A549 (cell line): Measurements from ENCODE around the gene COL5A1. TPM values are rescaled to one million over a fixed set of nuclear protein-coding genes. Genes with fewer than 3 reads are reported as not detected.

Experiments used
- ATAC-seq, 2 experiments: fragments of 200-7000 bp in 1 of 2; fragments of >200 bp in 1 of 2; cut with Nextera tagmentation in 1 of 2; cut with Tn5 transposase in 1 of 2; 3 replicates each; pipeline versions ENCODE4 v1.8.0 to v1.9.1; 2018 to 2020; ENCODE audit warnings: mild to moderate bottlenecking in 1 of 2, moderate library complexity in 1 of 2
- CTCF ChIA-PET: fragments of 300-600 bp; sonication (Branson Sonifier 250); formaldehyde crosslinking; extraction: SDS; loops from one replicate; lab custom pipeline; 2021; ENCODE audit warnings: antibody characterized with exemption, inconsistent platforms; lab: Yijun Ruan, JAX
- POLR2A ChIA-PET: fragments of 350-600 bp; formaldehyde crosslinking; extraction: SDS; loops from one replicate; lab custom pipeline; 2021; ENCODE audit warnings: antibody characterized with exemption, inconsistent platforms; lab: Yijun Ruan, JAX
- DNase-seq, 2 experiments: peaks; one replicate each; pipeline versions ENCODE4 v3.0.0 to v3.0.0-alpha.2; 2011 to 2016; ENCODE audit warnings: low read depth in 1 of 2, low spot score in 1 of 2
- FAIRE-seq: peaks from 2 replicates; lab custom pipeline; 2011; peaks lifted over from hg19 to GRCh38; lab: Jason Lieb, UNC
- H3K27ac ChIP-seq, 2 experiments: fragments of >200 bp; sonication (Bioruptor Twin); formaldehyde crosslinking; 3 replicates each; pipeline ENCODE4 v1.5.1; 2016 to 2017
- H3K4me1 ChIP-seq: fragments of >200 bp; sonication (Bioruptor Twin); formaldehyde crosslinking; 3 replicates; pipeline ENCODE4 v1.6.1; 2016
- H3K4me2 ChIP-seq: fragments of >200 bp; sonication (Bioruptor Twin); formaldehyde crosslinking; 3 replicates; pipeline ENCODE4 v1.6.1; 2016
- H3K4me3 ChIP-seq: fragments of >200 bp; sonication (Bioruptor Twin); formaldehyde crosslinking; 3 replicates; pipeline ENCODE4 v1.5.1; 2016
- H3K9me3 ChIP-seq: fragments of >200 bp; sonication (Bioruptor Twin); formaldehyde crosslinking; 3 replicates; pipeline ENCODE4 v1.6.1; 2016
- BCL3 ChIP-seq: fragments of >200 bp; sonication (Bioruptor Twin); formaldehyde crosslinking; IDR thresholded peaks from 3 replicates; pipeline ENCODE4 v1.6.1; 2016
- CEBPB ChIP-seq, 2 experiments: fragments of >200 bp in 1 of 2; sonication (Bioruptor Twin) in 1 of 2; formaldehyde crosslinking in 1 of 2; IDR thresholded peaks; 2 replicates each; pipeline ENCODE4 v1.6.1; 2012 to 2016
- CHD2 ChIP-seq: fragments of 150-350 bp; IDR thresholded peaks from 2 replicates; pipeline ENCODE4 v1.6.1; 2014; ENCODE audit warnings: low read length; ENCODE audit not compliant: partially characterized antibody
- CHD4 ChIP-seq: fragments of 200-600 bp; sonication (generic); IDR thresholded peaks from 2 replicates; pipeline ENCODE4 v1.6.1; 2016; ENCODE audit warnings: antibody characterized with exemption, mild to moderate bottlenecking, borderline replicate concordance
- EHF ChIP-seq: fragments of 250-450 bp; sonication (Bioruptor Pico); IDR thresholded peaks from 2 replicates; pipeline ENCODE4 v1.5.0; 2020; ENCODE audit warnings: mild to moderate bottlenecking
- EP300 ChIP-seq, 2 experiments: fragments of >200 bp; sonication (Bioruptor Twin); formaldehyde crosslinking; IDR thresholded peaks; 2 replicates in 1 of 2; 3 replicates in 1 of 2; pipeline ENCODE4 v1.6.1; 2016 to 2017
- FOSL2 ChIP-seq, 2 experiments: fragments of 450-650 bp in 1 of 2; fragments of >200 bp in 1 of 2; sonication (Bioruptor Twin) in 1 of 2; formaldehyde crosslinking; IDR thresholded peaks; 2 replicates each; pipeline versions ENCODE4 v1.5.0 to v1.6.1; 2016 to 2020; ENCODE audit warnings: mild to moderate bottlenecking in 1 of 2, moderate library complexity in 1 of 2
- GATA3 ChIP-seq: IDR thresholded peaks from 2 replicates; pipeline ENCODE4 v1.6.1; 2012; ENCODE audit warnings: borderline replicate concordance
- HDAC2 ChIP-seq: fragments of 200-600 bp; sonication (generic); IDR thresholded peaks from 2 replicates; pipeline ENCODE4 v1.6.1; 2016
- HES2 ChIP-seq: fragments of >200 bp; sonication (Bioruptor Twin); formaldehyde crosslinking; IDR thresholded peaks from 2 replicates; pipeline ENCODE4 v1.6.1; 2016
- HMGXB4 ChIP-seq: fragments of 250-450 bp; sonication (Bioruptor Pico); IDR thresholded peaks from 2 replicates; pipeline ENCODE4 v1.5.0; 2021; ENCODE audit warnings: mild to moderate bottlenecking, moderate library complexity, borderline replicate concordance
- JUN ChIP-seq, 2 experiments: fragments of >200 bp; sonication (Bioruptor Twin); formaldehyde crosslinking; IDR thresholded peaks; 2 replicates in 1 of 2; 3 replicates in 1 of 2; pipeline ENCODE4 v1.6.1; 2016 to 2017
- JUNB ChIP-seq: fragments of >200 bp; sonication (Bioruptor Twin); formaldehyde crosslinking; IDR thresholded peaks from 2 replicates; pipeline ENCODE4 v1.6.1; 2016
- PHF8 ChIP-seq: fragments of 200-600 bp; sonication (generic); IDR thresholded peaks from 2 replicates; pipeline ENCODE4 v1.6.1; 2016; ENCODE audit warnings: low read depth, mild to moderate bottlenecking, antibody characterized with exemption, moderate library complexity, borderline replicate concordance
- POLR2AphosphoS2 ChIP-seq: conservative IDR thresholded peaks from 2 replicates; pipeline ENCODE4 v1.6.1; 2012; ENCODE audit warnings: low read length, improper control_type of control experiment, inconsistent platforms
- RAD21 ChIP-seq, 2 experiments: fragments of >200 bp in 1 of 2; sonication (Bioruptor Twin) in 1 of 2; formaldehyde crosslinking in 1 of 2; IDR thresholded peaks in 1 of 2; conservative IDR thresholded peaks in 1 of 2; 2 replicates in 1 of 2; 3 replicates in 1 of 2; pipeline ENCODE4 v1.6.1; 2012 to 2018; ENCODE audit warnings: inconsistent platforms in 1 of 2
- RCOR1 ChIP-seq: fragments of 150-350 bp; IDR thresholded peaks from 2 replicates; pipeline ENCODE4 v1.6.1; 2014; ENCODE audit warnings: antibody characterized with exemption, low read length, low read depth
- RFX5 ChIP-seq: fragments of 450-650 bp; IDR thresholded peaks from 2 replicates; pipeline ENCODE4 v1.7.1; 2014; ENCODE audit warnings: antibody characterized with exemption, mild to moderate bottlenecking, moderate library complexity
- SMC3 ChIP-seq: fragments of >200 bp; sonication (Bioruptor Twin); formaldehyde crosslinking; IDR thresholded peaks from 3 replicates; pipeline ENCODE4 v1.6.1; 2018; ENCODE audit warnings: inconsistent platforms
- TP53 ChIP-seq: fragments of 250-450 bp; sonication (Bioruptor Pico); IDR thresholded peaks from 2 replicates; pipeline ENCODE4 v1.5.0; 2021; ENCODE audit warnings: mild to moderate bottlenecking, moderate library complexity
- ZC3H11A ChIP-seq: fragments of 450-650 bp; IDR thresholded peaks from 2 replicates; pipeline ENCODE4 v1.6.1; 2014; ENCODE audit warnings: antibody characterized with exemption, mild to moderate bottlenecking
- ZNF302 ChIP-seq: fragments of 250-450 bp; sonication (Bioruptor Pico); IDR thresholded peaks from 2 replicates; pipeline ENCODE4 v1.9.0; 2021; ENCODE audit warnings: inconsistent platforms, mild to moderate bottlenecking, moderate library complexity
- WGBS: methylation state at CpG from one replicate; pipeline ENCODE4 v1.1.6; 2017; ENCODE audit errors: missing lambda C conversion rate; 5-methylcytosine and 5-hydroxymethylcytosine counted together
- polyA plus RNA-seq, 4 experiments: library from polyadenylated mRNA; depleted of rRNA in 3 of 4; stranded (reverse); fragments of >200 nt; fragmentation: RNase III in 1 of 4; extraction: RNeasy Plus Mini Kit Qiagen cat#74134 plus additional on column Dnase treatment in 1 of 4; gene quantifications; 2 replicates in 3 of 4; 3 replicates in 1 of 4; pipeline ENCODE4 v1.2.3, GENCODE V29; 2011 to 2017
- TF ChIP-seq, protein P1 (sequence below): fragments of >200 bp; sonication (Bioruptor Twin); formaldehyde crosslinking; IDR thresholded peaks from 3 replicates; pipeline ENCODE4 v1.5.1; 2016
- TF ChIP-seq, protein P2 (sequence below): fragments of 450-650 bp; IDR thresholded peaks from 2 replicates; pipeline ENCODE4 v1.6.1; 2014; ENCODE audit warnings: antibody characterized with exemption
- TF ChIP-seq, protein P3 (sequence below): IDR thresholded peaks from 2 replicates; pipeline ENCODE4 v1.6.1; 2012

Gene COL5A1
- polyA plus RNA-seq, 2 of the 4 experiments (the other 2 are of a cell fraction): 16.1 to 67.5 TPM

- H3K27ac ChIP-seq: peak overlapping the region; percentile 87 to 88
- no peaks in the 10 kb centered on the region for H3K9me3 ChIP-seq
- H3K4me2 ChIP-seq: peak overlapping the region; percentile 54
- ChIA-PET CTCF (interaction anchor here (1.0 to 2.1 kb wide), 9 partner anchors 10 to 443 kb away, joined by 3 to 8 read pairs (median 4); no protein-coding TSS in a partner anchor), POLR2A (interaction anchor here (1.0 to 1.9 kb wide), 4 partner anchors 17 to 22 kb away, joined by 3 to 10 read pairs (median 4); partner anchors contain the start of gene COL5A1)
- no peak for TF ChIP-seq CEBPB (IDR thresholded peaks at IDR 0.05)
- TF ChIP-seq RFX5: no peak
- TF ChIP-seq CHD2: no peak
- TF ChIP-seq BCL3: no peak
- TF ChIP-seq SMC3: no peak
- no peak for TF ChIP-seq ZC3H11A
- TF ChIP-seq, protein P1, sequence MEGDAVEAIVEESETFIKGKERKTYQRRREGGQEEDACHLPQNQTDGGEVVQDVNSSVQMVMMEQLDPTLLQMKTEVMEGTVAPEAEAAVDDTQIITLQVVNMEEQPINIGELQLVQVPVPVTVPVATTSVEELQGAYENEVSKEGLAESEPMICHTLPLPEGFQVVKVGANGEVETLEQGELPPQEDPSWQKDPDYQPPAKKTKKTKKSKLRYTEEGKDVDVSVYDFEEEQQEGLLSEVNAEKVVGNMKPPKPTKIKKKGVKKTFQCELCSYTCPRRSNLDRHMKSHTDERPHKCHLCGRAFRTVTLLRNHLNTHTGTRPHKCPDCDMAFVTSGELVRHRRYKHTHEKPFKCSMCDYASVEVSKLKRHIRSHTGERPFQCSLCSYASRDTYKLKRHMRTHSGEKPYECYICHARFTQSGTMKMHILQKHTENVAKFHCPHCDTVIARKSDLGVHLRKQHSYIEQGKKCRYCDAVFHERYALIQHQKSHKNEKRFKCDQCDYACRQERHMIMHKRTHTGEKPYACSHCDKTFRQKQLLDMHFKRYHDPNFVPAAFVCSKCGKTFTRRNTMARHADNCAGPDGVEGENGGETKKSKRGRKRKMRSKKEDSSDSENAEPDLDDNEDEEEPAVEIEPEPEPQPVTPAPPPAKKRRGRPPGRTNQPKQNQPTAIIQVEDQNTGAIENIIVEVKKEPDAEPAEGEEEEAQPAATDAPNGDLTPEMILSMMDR: no peak
- TF ChIP-seq, protein P2, sequence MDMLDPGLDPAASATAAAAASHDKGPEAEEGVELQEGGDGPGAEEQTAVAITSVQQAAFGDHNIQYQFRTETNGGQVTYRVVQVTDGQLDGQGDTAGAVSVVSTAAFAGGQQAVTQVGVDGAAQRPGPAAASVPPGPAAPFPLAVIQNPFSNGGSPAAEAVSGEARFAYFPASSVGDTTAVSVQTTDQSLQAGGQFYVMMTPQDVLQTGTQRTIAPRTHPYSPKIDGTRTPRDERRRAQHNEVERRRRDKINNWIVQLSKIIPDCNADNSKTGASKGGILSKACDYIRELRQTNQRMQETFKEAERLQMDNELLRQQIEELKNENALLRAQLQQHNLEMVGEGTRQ: 0 out of 2 replicates have a peak, but pooled peaks have one; percentile 9
- FAIRE-seq (no peak), DNase-seq (no peak), ATAC-seq (no peak; a peak in 1 of 6 replicates)
- no peak overlapping the region for H3K4me3 ChIP-seq
- 82% methylated on average over 11 of the region's 14 CpGs for WGBS
- H3K4me1 ChIP-seq: peaks cover 49% of the 10 kb centered on the region
These were observed 17.4 kb upstream of the COL5A1 start for GRCh38 chr9:134624137-134624591.

- Histone ChIP-seq H3K4me1 (peaks cover 49% of the 10 kb centered on the region), H3K27ac (peak overlapping the region; percentile 87 to 88), H3K9me3 (no peaks in the 10 kb centered on the region), H3K4me3 (no peak overlapping the region), H3K4me2 (peak overlapping the region; percentile 54)
- ChIA-PET POLR2A (interaction anchor here (1.0 to 1.9 kb wide), 4 partner anchors 16 to 22 kb away, joined by 3 to 10 read pairs (median 4); partner anchors contain the start of gene COL5A1), CTCF (interaction anchor here (1.0 to 2.1 kb wide), 10 partner anchors 9 to 443 kb away, joined by 3 to 11 read pairs (median 4); no protein-coding TSS in a partner anchor)
- FAIRE-seq (peak; percentile 54), ATAC-seq (peak; percentile 80 to 93), DNase-seq (peak; percentile 71 to 72)
- 40% methylated on average over 6 of the region's 7 CpGs for WGBS
- TF ChIP-seq PHF8 (no peak), RAD21 (conservative IDR thresholded peaks at IDR 0.05 in 1 of 2, IDR thresholded peaks at IDR 0.05 in 1 of 2) (peak; percentile 25 to 30; a peak in 3 of 5 replicates), JUNB (peak; percentile 66), HDAC2 (no peak), FOSL2 (IDR thresholded peaks at IDR 0.05) (peak; percentile 47; the same call in 1 of the 2 replicates), FOSL2 (CRISPR knock-in tag; IDR thresholded peaks at IDR 0.05) (peak; percentile 65), CEBPB (IDR thresholded peaks at IDR 0.05) (peak in 1 of 2 experiments; percentile 52; a peak in 2 of 4 replicates), HMGXB4 (CRISPR knock-in tag) (no peak), RFX5 (no peak), EHF (CRISPR knock-in tag) (no peak), CHD4 (no peak), TP53 (no peak), JUN (IDR thresholded peaks at IDR 0.05) (peak in 1 of 2 experiments; percentile 30; a peak in 2 of 5 replicates), ZNF302 (no peak), RCOR1 (no peak), POLR2AphosphoS2 (no peak), GATA3 (peak; percentile 59; the same call in 1 of the 2 replicates), HES2 (0 out of 2 replicates have a peak, but pooled peaks have one; percentile 8), EP300 (IDR thresholded peaks at IDR 0.05) (peak; percentile 46 to 74; a peak in 2 of 5 replicates)
- TF ChIP-seq, protein P3, sequence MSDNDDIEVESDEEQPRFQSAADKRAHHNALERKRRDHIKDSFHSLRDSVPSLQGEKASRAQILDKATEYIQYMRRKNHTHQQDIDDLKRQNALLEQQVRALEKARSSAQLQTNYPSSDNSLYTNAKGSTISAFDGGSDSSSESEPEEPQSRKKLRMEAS: peak; percentile 81
These were observed 16.9 kb upstream of the COL5A1 start for GRCh38 chr9:134624621-134625181.
